Liver (tissue), 3 donors: ENCODE data around the gene TMEM140.

Experiments
- FOXA1 ChIP-seq: IDR thresholded peaks from 2 replicates; pipeline ENCODE4 v1.6.1; 2016; ENCODE audit warnings: antibody characterized with exemption
- GABPA ChIP-seq, 2 donors: IDR thresholded peaks in 1 of 2; conservative IDR thresholded peaks in 1 of 2; 2 replicates each; pipeline ENCODE4 v1.6.1; 2016; ENCODE audit warnings: antibody characterized with exemption in 2 of 2, mild to moderate bottlenecking in 1 of 2, moderate library complexity in 1 of 2
- HNF4A ChIP-seq, 2 donors: conservative IDR thresholded peaks; 2 replicates each; pipeline ENCODE4 v1.6.1; 2016; ENCODE audit warnings: antibody characterized with exemption in 2 of 2, mild to moderate bottlenecking in 2 of 2
- JUND ChIP-seq, 2 donors: IDR thresholded peaks; 2 replicates each; pipeline ENCODE4 v1.6.1; 2016; ENCODE audit warnings: antibody characterized with exemption in 2 of 2
- NR2F2 ChIP-seq: IDR thresholded peaks from 2 replicates; pipeline ENCODE4 v1.6.1; 2016; ENCODE audit warnings: antibody characterized with exemption
- RAD21 ChIP-seq, 2 donors: IDR thresholded peaks; 2 replicates each; pipeline ENCODE4 v1.6.1; 2016; ENCODE audit warnings: antibody characterized with exemption in 2 of 2, mild to moderate bottlenecking in 2 of 2
- SP1 ChIP-seq: IDR thresholded peaks from 2 replicates; pipeline ENCODE4 v1.6.1; 2018; ENCODE audit warnings: antibody characterized with exemption, mild to moderate bottlenecking
- TAF1 ChIP-seq: conservative IDR thresholded peaks from 2 replicates; pipeline ENCODE4 v1.6.1; 2016; ENCODE audit warnings: antibody characterized with exemption, mild to moderate bottlenecking
- YY1 ChIP-seq: IDR thresholded peaks from 2 replicates; pipeline ENCODE4 v1.6.1; 2016; ENCODE audit warnings: antibody characterized with exemption, mild to moderate bottlenecking
- TF ChIP-seq, protein P1 (sequence below): fragments of 150-350 bp; IDR thresholded peaks from 2 replicates; pipeline ENCODE4 v1.5.1; 2017; ENCODE audit warnings: improper control_type of control experiment, low read depth, low read length; ENCODE audit not compliant: missing input control
- TF ChIP-seq, protein P2 (sequence below): IDR thresholded peaks from 2 replicates; pipeline ENCODE4 v1.6.1; 2016; ENCODE audit warnings: antibody characterized with exemption, mild to moderate bottlenecking
- TF ChIP-seq, protein P3 (sequence below): IDR thresholded peaks from 2 replicates; pipeline ENCODE4 v1.6.1; 2016; ENCODE audit warnings: antibody characterized with exemption
- TF ChIP-seq, protein P4 (sequence below): IDR thresholded peaks from 2 replicates; pipeline ENCODE4 v1.6.1; 2016; ENCODE audit warnings: antibody characterized with exemption
- donor health status: healthy.
- donor health status: healthy.

DNA sequence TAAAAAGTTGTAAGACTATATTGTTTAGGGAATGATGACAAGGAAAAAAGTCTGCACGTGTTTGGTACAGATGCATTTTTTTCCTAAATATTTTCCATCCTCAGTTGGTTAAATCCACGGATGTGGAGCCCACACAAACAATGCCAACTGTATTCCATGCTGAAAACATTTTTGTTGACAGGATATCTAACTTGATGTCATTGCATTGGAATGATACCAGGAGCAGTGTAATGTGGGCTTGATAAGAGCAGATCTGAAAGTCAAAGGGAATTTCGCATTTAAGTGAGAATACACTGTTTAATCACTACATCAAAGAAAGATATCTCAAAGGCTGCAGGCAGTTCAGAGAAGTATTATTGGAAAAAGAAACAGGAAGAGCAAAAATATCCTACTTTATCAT lies 49.5 kb upstream of the TMEM140 start:
- TF ChIP-seq, protein P1, sequence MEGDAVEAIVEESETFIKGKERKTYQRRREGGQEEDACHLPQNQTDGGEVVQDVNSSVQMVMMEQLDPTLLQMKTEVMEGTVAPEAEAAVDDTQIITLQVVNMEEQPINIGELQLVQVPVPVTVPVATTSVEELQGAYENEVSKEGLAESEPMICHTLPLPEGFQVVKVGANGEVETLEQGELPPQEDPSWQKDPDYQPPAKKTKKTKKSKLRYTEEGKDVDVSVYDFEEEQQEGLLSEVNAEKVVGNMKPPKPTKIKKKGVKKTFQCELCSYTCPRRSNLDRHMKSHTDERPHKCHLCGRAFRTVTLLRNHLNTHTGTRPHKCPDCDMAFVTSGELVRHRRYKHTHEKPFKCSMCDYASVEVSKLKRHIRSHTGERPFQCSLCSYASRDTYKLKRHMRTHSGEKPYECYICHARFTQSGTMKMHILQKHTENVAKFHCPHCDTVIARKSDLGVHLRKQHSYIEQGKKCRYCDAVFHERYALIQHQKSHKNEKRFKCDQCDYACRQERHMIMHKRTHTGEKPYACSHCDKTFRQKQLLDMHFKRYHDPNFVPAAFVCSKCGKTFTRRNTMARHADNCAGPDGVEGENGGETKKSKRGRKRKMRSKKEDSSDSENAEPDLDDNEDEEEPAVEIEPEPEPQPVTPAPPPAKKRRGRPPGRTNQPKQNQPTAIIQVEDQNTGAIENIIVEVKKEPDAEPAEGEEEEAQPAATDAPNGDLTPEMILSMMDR: no peak
- TF ChIP-seq, protein P2, sequence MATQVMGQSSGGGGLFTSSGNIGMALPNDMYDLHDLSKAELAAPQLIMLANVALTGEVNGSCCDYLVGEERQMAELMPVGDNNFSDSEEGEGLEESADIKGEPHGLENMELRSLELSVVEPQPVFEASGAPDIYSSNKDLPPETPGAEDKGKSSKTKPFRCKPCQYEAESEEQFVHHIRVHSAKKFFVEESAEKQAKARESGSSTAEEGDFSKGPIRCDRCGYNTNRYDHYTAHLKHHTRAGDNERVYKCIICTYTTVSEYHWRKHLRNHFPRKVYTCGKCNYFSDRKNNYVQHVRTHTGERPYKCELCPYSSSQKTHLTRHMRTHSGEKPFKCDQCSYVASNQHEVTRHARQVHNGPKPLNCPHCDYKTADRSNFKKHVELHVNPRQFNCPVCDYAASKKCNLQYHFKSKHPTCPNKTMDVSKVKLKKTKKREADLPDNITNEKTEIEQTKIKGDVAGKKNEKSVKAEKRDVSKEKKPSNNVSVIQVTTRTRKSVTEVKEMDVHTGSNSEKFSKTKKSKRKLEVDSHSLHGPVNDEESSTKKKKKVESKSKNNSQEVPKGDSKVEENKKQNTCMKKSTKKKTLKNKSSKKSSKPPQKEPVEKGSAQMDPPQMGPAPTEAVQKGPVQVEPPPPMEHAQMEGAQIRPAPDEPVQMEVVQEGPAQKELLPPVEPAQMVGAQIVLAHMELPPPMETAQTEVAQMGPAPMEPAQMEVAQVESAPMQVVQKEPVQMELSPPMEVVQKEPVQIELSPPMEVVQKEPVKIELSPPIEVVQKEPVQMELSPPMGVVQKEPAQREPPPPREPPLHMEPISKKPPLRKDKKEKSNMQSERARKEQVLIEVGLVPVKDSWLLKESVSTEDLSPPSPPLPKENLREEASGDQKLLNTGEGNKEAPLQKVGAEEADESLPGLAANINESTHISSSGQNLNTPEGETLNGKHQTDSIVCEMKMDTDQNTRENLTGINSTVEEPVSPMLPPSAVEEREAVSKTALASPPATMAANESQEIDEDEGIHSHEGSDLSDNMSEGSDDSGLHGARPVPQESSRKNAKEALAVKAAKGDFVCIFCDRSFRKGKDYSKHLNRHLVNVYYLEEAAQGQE: no peak
- TF ChIP-seq HNF4A (conservative IDR thresholded peaks at IDR 0.05) (no peak), JUND (IDR thresholded peaks at IDR 0.05) (no peak), RAD21 (IDR thresholded peaks at IDR 0.05) (no peak), SP1 (no peak), GABPA (IDR thresholded peaks at IDR 0.05 in 1 of 2, conservative IDR thresholded peaks at IDR 0.05 in 1 of 2) (no peak), YY1 (no peak), FOXA1 (no peak), TAF1 (no peak), NR2F2 (no peak)
- TF ChIP-seq, protein P3, sequence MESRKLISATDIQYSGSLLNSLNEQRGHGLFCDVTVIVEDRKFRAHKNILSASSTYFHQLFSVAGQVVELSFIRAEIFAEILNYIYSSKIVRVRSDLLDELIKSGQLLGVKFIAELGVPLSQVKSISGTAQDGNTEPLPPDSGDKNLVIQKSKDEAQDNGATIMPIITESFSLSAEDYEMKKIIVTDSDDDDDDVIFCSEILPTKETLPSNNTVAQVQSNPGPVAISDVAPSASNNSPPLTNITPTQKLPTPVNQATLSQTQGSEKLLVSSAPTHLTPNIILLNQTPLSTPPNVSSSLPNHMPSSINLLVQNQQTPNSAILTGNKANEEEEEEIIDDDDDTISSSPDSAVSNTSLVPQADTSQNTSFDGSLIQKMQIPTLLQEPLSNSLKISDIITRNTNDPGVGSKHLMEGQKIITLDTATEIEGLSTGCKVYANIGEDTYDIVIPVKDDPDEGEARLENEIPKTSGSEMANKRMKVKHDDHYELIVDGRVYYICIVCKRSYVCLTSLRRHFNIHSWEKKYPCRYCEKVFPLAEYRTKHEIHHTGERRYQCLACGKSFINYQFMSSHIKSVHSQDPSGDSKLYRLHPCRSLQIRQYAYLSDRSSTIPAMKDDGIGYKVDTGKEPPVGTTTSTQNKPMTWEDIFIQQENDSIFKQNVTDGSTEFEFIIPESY: no peak
- TF ChIP-seq, protein P4, sequence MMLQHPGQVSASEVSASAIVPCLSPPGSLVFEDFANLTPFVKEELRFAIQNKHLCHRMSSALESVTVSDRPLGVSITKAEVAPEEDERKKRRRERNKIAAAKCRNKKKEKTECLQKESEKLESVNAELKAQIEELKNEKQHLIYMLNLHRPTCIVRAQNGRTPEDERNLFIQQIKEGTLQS: no peak
